GM21576 (cell line): ENCODE results near the gene SLC6A19.
"Not testable (repeated sequence)": the region's sequence is repeated elsewhere in the genome, so short reads cannot be mapped to it uniquely, and the experiment has no call there.

Experiments used
- ATAC-seq: cut with Tn5 transposase; IDR thresholded peaks from one replicate; pipeline ENCODE4 v1.9.1; 2021; ENCODE audit warnings: mild to moderate bottlenecking, moderate library complexity; ENCODE audit not compliant: unreplicated experiment

Gene SLC6A19

GRCh38 chr5:1201327-1202025 lies at the start of gene SLC6A19:
TSS of gene SLC6A19 (plus strand) at chr5:1201595. CDS start at chr5:1201651, 56 bp downstream.
- ATAC-seq: no peak

GRCh38 chr5:1152156-1152555 lies 49.2 kb upstream of the SLC6A19 start:
- no peak for ATAC-seq

- no peak for ATAC-seq
Measured at GRCh38 chr5:1152771-1153282, 48.6 kb upstream of the SLC6A19 start.

GRCh38 chr5:1153428-1153827 lies 48.0 kb upstream of the SLC6A19 start:
- ATAC-seq: no peak

GRCh38 chr5:1155191-1156032 lies 46.0 kb upstream of the SLC6A19 start:
- ATAC-seq: no peak

- ATAC-seq: no peak
Measured at GRCh38 chr5:1156033-1156753, 45.2 kb upstream of the SLC6A19 start.

GRCh38 chr5:1156754-1157460 lies 44.5 kb upstream of the SLC6A19 start:
- no peak for ATAC-seq

GRCh38 chr5:1157461-1157986 lies 43.9 kb upstream of the SLC6A19 start:
- not testable (repeated sequence) for ATAC-seq

GRCh38 chr5:1158647-1159340 lies 42.6 kb upstream of the SLC6A19 start:
- no peak for ATAC-seq

GRCh38 chr5:1159341-1159675 lies 42.1 kb upstream of the SLC6A19 start:
- ATAC-seq: no peak

- no peak for ATAC-seq
Measured at GRCh38 chr5:1159774-1160406, 41.5 kb upstream of the SLC6A19 start.

GRCh38 chr5:1161108-1161832 lies 40.1 kb upstream of the SLC6A19 start:
- ATAC-seq: no peak

- ATAC-seq: no peak
Measured at GRCh38 chr5:1161833-1162229, 39.6 kb upstream of the SLC6A19 start.

- no peak for ATAC-seq
Measured at GRCh38 chr5:1162276-1162675, 39.1 kb upstream of the SLC6A19 start.

- no peak for ATAC-seq
Measured at GRCh38 chr5:1162751-1163150, 38.6 kb upstream of the SLC6A19 start.

- ATAC-seq: no peak
Measured at GRCh38 chr5:1163366-1163765, 38.0 kb upstream of the SLC6A19 start.

GRCh38 chr5:1163879-1164278 lies 37.5 kb upstream of the SLC6A19 start:
- ATAC-seq: no peak

GRCh38 chr5:1164696-1165630 lies 36.4 kb upstream of the SLC6A19 start:
- ATAC-seq: no peak
